ENCODE measurements around the gene HSPA14.
"Not testable (repeated sequence)": the region's sequence is repeated elsewhere in the genome, so short reads cannot be mapped to it uniquely, and the experiment has no call there.

- TF ChIP-seq ATF3 (IDR thresholded peaks at IDR 0.05); CEBPB (IDR thresholded peaks at IDR 0.05; ENCODE audit: low read depth); POLR2AphosphoS5 (IDR thresholded peaks at IDR 0.05; ENCODE audit: low read depth, low read length): not testable (repeated sequence)
Observed at GRCh38 chr10:14907591-14907990, 69.5 kb downstream of the HSPA14 start.

Measured in HCT116 (cell line).